ENCODE results near the gene NIT1.
A peak's percentile ranks its signal among the peaks of the same experiment; 100 is the strongest.

The NIT1 gene

GRCh38 chr1:161089251-161089924 is 28.5 kb upstream of the NIT1 start, which contains the start of gene NECTIN4:
Gene NECTIN4, minus strand, starts transcription at chr1:161089558. Its CDS starts 262 bp downstream, at chr1:161089296.
- H3K27ac ChIP-seq (ENCODE audit: low read length) = no peak within 1 kb of the TSS

GRCh38 chr1:161089938-161090337 is 28.0 kb upstream of the NIT1 start:
- no peaks in the 10 kb centered on the region for H3K36me3 ChIP-seq (ENCODE audit: control insufficient read depth, low read depth, low read length)
- no peak overlapping the region for H3K27ac ChIP-seq (ENCODE audit: low read length)

More at GRCh38 chr1:161089251-161089924, 28.5 kb upstream of the NIT1 start, which contains the start of gene NECTIN4:
- Histone ChIP-seq H3K27me3 (ENCODE audit: control insufficient read depth, insufficient read depth, low read length) (no peaks in the 10 kb centered on the region), H3K9me3 (ENCODE audit: control insufficient read depth, low read depth, low read length) (no peaks in the 10 kb centered on the region), H3K36me3 (ENCODE audit: control insufficient read depth, low read depth, low read length) (no peaks in the 10 kb centered on the region), H3K4me1 (ENCODE audit: control insufficient read depth, low read depth, low read length) (no peaks in the 10 kb centered on the region), H3K4me3 (ENCODE audit: low read length) (no peak within 1 kb of the TSS), H3K9ac (ENCODE audit: low read length) (no peak within 1 kb of the TSS)

GRCh38 chr1:161090617-161091016 is 27.3 kb upstream of the NIT1 start:
- no peaks in the 10 kb centered on the region for H3K27me3 ChIP-seq (ENCODE audit: control insufficient read depth, insufficient read depth, low read length)
- H3K4me1 ChIP-seq (ENCODE audit: control insufficient read depth, low read depth, low read length) = no peaks in the 10 kb centered on the region
- no peaks in the 10 kb centered on the region for H3K36me3 ChIP-seq (ENCODE audit: control insufficient read depth, low read depth, low read length)
- no peak overlapping the region for H3K9ac ChIP-seq (ENCODE audit: low read length)
- no peak overlapping the region for H3K4me3 ChIP-seq (ENCODE audit: low read length)
- H3K9me3 ChIP-seq (ENCODE audit: control insufficient read depth, low read depth, low read length) = no peaks in the 10 kb centered on the region
- no peak overlapping the region for H3K27ac ChIP-seq (ENCODE audit: low read length)

More at GRCh38 chr1:161089938-161090337, 28.0 kb upstream of the NIT1 start:
- H3K9ac ChIP-seq (ENCODE audit: low read length) = no peak overlapping the region
- no peaks in the 10 kb centered on the region for H3K27me3 ChIP-seq (ENCODE audit: control insufficient read depth, insufficient read depth, low read length)
- no peaks in the 10 kb centered on the region for H3K9me3 ChIP-seq (ENCODE audit: control insufficient read depth, low read depth, low read length)
- H3K4me3 ChIP-seq (ENCODE audit: low read length) = no peak overlapping the region
- no peaks in the 10 kb centered on the region for H3K4me1 ChIP-seq (ENCODE audit: control insufficient read depth, low read depth, low read length)

- Histone ChIP-seq H3K4me3 (ENCODE audit: low read length) (no peak overlapping the region), H3K27ac (ENCODE audit: low read length) (no peak overlapping the region), H3K27me3 (ENCODE audit: control insufficient read depth, insufficient read depth, low read length) (no peaks in the 10 kb centered on the region), H3K9ac (ENCODE audit: low read length) (no peak overlapping the region), H3K4me1 (ENCODE audit: control insufficient read depth, low read depth, low read length) (no peaks in the 10 kb centered on the region), H3K36me3 (ENCODE audit: control insufficient read depth, low read depth, low read length) (no peaks in the 10 kb centered on the region), H3K9me3 (ENCODE audit: control insufficient read depth, low read depth, low read length) (no peaks in the 10 kb centered on the region)
Measured at GRCh38 chr1:161091093-161091492, 26.8 kb upstream of the NIT1 start.

- no peaks in the 10 kb centered on the region for H3K27me3 ChIP-seq (ENCODE audit: control insufficient read depth, insufficient read depth, low read length)
Measured at GRCh38 chr1:161091796-161092507, 26.0 kb upstream of the NIT1 start.

GRCh38 chr1:161092621-161093028 is 25.3 kb upstream of the NIT1 start:
- no peak overlapping the region for H3K27ac ChIP-seq (ENCODE audit: low read length)

More at GRCh38 chr1:161091796-161092507, 26.0 kb upstream of the NIT1 start:
- no peak overlapping the region for H3K27ac ChIP-seq (ENCODE audit: low read length)
- no peak overlapping the region for H3K9ac ChIP-seq (ENCODE audit: low read length)
- H3K36me3 ChIP-seq (ENCODE audit: control insufficient read depth, low read depth, low read length) = no peaks in the 10 kb centered on the region
- no peaks in the 10 kb centered on the region for H3K9me3 ChIP-seq (ENCODE audit: control insufficient read depth, low read depth, low read length)
- H3K4me3 ChIP-seq (ENCODE audit: low read length) = no peak overlapping the region
- H3K4me1 ChIP-seq (ENCODE audit: control insufficient read depth, low read depth, low read length) = no peaks in the 10 kb centered on the region

GRCh38 chr1:161094481-161094880 is 23.4 kb upstream of the NIT1 start:
- Histone ChIP-seq H3K36me3 (ENCODE audit: control insufficient read depth, low read depth, low read length) (no peaks in the 10 kb centered on the region), H3K4me3 (ENCODE audit: low read length) (no peak overlapping the region), H3K27ac (ENCODE audit: low read length) (no peak overlapping the region), H3K9ac (ENCODE audit: low read length) (no peak overlapping the region), H3K27me3 (ENCODE audit: control insufficient read depth, insufficient read depth, low read length) (no peaks in the 10 kb centered on the region), H3K4me1 (ENCODE audit: control insufficient read depth, low read depth, low read length) (no peaks in the 10 kb centered on the region), H3K9me3 (ENCODE audit: control insufficient read depth, low read depth, low read length) (no peaks in the 10 kb centered on the region)

More at GRCh38 chr1:161092621-161093028, 25.3 kb upstream of the NIT1 start:
- Histone ChIP-seq H3K9ac (ENCODE audit: low read length) (no peak overlapping the region), H3K4me1 (ENCODE audit: control insufficient read depth, low read depth, low read length) (no peaks in the 10 kb centered on the region), H3K27me3 (ENCODE audit: control insufficient read depth, insufficient read depth, low read length) (no peaks in the 10 kb centered on the region), H3K36me3 (ENCODE audit: control insufficient read depth, low read depth, low read length) (no peaks in the 10 kb centered on the region), H3K9me3 (ENCODE audit: control insufficient read depth, low read depth, low read length) (no peaks in the 10 kb centered on the region), H3K4me3 (ENCODE audit: low read length) (no peak overlapping the region)

- Histone ChIP-seq H3K4me1 (ENCODE audit: control insufficient read depth, low read depth, low read length) (no peaks in the 10 kb centered on the region), H3K9me3 (ENCODE audit: control insufficient read depth, low read depth, low read length) (no peaks in the 10 kb centered on the region), H3K36me3 (ENCODE audit: control insufficient read depth, low read depth, low read length) (no peaks in the 10 kb centered on the region), H3K4me3 (ENCODE audit: low read length) (no peak overlapping the region), H3K27me3 (ENCODE audit: control insufficient read depth, insufficient read depth, low read length) (no peaks in the 10 kb centered on the region), H3K9ac (ENCODE audit: low read length) (no peak overlapping the region), H3K27ac (ENCODE audit: low read length) (no peak overlapping the region)
Measured at GRCh38 chr1:161095230-161095629, 22.7 kb upstream of the NIT1 start.

GRCh38 chr1:161096015-161096414 is 21.9 kb upstream of the NIT1 start:
- no peaks in the 10 kb centered on the region for H3K4me1 ChIP-seq (ENCODE audit: control insufficient read depth, low read depth, low read length)
- no peak overlapping the region for H3K4me3 ChIP-seq (ENCODE audit: low read length)
- no peaks in the 10 kb centered on the region for H3K9me3 ChIP-seq (ENCODE audit: control insufficient read depth, low read depth, low read length)
- H3K27me3 ChIP-seq (ENCODE audit: control insufficient read depth, insufficient read depth, low read length) = no peaks in the 10 kb centered on the region
- H3K9ac ChIP-seq (ENCODE audit: low read length) = no peak overlapping the region
- no peak overlapping the region for H3K27ac ChIP-seq (ENCODE audit: low read length)
- peaks cover 4% of the 10 kb centered on the region for H3K36me3 ChIP-seq (ENCODE audit: control insufficient read depth, low read depth, low read length)

GRCh38 chr1:161096530-161096929 is 21.4 kb upstream of the NIT1 start:
- no peaks in the 10 kb centered on the region for H3K4me1 ChIP-seq (ENCODE audit: control insufficient read depth, low read depth, low read length)
- no peaks in the 10 kb centered on the region for H3K27me3 ChIP-seq (ENCODE audit: control insufficient read depth, insufficient read depth, low read length)
- H3K27ac ChIP-seq (ENCODE audit: low read length) = no peak overlapping the region
- H3K9ac ChIP-seq (ENCODE audit: low read length) = no peak overlapping the region
- no peaks in the 10 kb centered on the region for H3K9me3 ChIP-seq (ENCODE audit: control insufficient read depth, low read depth, low read length)
- peaks cover 8% of the 10 kb centered on the region for H3K36me3 ChIP-seq (ENCODE audit: control insufficient read depth, low read depth, low read length)
- no peak overlapping the region for H3K4me3 ChIP-seq (ENCODE audit: low read length)

- Histone ChIP-seq H3K9ac (ENCODE audit: low read length) (peak within 1 kb of the TSS; percentile 72), H3K27ac (ENCODE audit: low read length) (no peak within 1 kb of the TSS), H3K4me1 (ENCODE audit: control insufficient read depth, low read depth, low read length) (no peaks in the 10 kb centered on the region), H3K4me3 (ENCODE audit: low read length) (peak within 1 kb of the TSS; percentile 70), H3K27me3 (ENCODE audit: control insufficient read depth, insufficient read depth, low read length) (no peaks in the 10 kb centered on the region), H3K36me3 (ENCODE audit: control insufficient read depth, low read depth, low read length) (peaks cover 15% of the 10 kb centered on the region), H3K9me3 (ENCODE audit: control insufficient read depth, low read depth, low read length) (no peaks in the 10 kb centered on the region)
Measured at GRCh38 chr1:161098210-161099068, 19.5 kb upstream of the NIT1 start, which contains the start of gene KLHDC9. Gene KLHDC9, plus strand, starts transcription at chr1:161098361. Its CDS starts 175 bp downstream, at chr1:161098536.
